ENCODE measurements around the gene RHBDD1. TPM values are rescaled to one million over a fixed set of nuclear protein-coding genes. Genes with fewer than 3 reads are reported as not detected.

RHBDD1 gene
- total RNA-seq, 1 donor from 2014 or later, result 29.9 TPM

DNA sequence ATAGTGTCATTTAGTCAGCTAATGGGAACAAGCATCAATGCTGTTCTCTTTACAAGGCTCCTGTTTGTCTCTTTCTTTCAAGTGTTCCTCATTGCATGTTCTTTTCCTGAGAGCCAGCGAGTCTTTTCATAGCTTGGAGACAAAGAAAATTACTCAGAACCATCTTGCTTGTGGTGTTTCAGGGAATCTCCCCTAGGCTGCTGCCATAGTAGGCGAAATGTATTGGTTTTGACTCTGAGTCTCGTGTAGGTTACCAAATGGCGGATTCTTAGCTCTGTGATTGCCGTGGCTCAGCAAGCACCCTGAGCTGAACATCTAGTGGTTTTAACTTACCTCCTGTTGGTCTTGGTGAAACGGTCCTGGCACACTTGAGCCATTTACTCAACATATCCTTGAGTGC lies 68.7 kb downstream of the RHBDD1 start:
- no peaks in the 10 kb centered on the region for H3K27me3 Mint-ChIP-seq (ENCODE audit: unreplicated experiment)
- DNase-seq, result no peak
- TF ChIP-seq, protein P1, sequence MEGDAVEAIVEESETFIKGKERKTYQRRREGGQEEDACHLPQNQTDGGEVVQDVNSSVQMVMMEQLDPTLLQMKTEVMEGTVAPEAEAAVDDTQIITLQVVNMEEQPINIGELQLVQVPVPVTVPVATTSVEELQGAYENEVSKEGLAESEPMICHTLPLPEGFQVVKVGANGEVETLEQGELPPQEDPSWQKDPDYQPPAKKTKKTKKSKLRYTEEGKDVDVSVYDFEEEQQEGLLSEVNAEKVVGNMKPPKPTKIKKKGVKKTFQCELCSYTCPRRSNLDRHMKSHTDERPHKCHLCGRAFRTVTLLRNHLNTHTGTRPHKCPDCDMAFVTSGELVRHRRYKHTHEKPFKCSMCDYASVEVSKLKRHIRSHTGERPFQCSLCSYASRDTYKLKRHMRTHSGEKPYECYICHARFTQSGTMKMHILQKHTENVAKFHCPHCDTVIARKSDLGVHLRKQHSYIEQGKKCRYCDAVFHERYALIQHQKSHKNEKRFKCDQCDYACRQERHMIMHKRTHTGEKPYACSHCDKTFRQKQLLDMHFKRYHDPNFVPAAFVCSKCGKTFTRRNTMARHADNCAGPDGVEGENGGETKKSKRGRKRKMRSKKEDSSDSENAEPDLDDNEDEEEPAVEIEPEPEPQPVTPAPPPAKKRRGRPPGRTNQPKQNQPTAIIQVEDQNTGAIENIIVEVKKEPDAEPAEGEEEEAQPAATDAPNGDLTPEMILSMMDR (IDR thresholded peaks at IDR 0.05; ENCODE audit: partially characterized antibody, unreplicated experiment), result no peak
- H3K9me3 Mint-ChIP-seq (ENCODE audit: unreplicated experiment), result peaks cover 2% of the 10 kb centered on the region
- H3K27ac Mint-ChIP-seq (ENCODE audit: unreplicated experiment), result no peak overlapping the region
- no peaks in the 10 kb centered on the region for H3K4me1 Mint-ChIP-seq (ENCODE audit: low read depth, unreplicated experiment)
- no peaks in the 10 kb centered on the region for H3K36me3 Mint-ChIP-seq (ENCODE audit: unreplicated experiment)
- H3K4me3 Mint-ChIP-seq (ENCODE audit: unreplicated experiment), result no peak overlapping the region

DNA sequence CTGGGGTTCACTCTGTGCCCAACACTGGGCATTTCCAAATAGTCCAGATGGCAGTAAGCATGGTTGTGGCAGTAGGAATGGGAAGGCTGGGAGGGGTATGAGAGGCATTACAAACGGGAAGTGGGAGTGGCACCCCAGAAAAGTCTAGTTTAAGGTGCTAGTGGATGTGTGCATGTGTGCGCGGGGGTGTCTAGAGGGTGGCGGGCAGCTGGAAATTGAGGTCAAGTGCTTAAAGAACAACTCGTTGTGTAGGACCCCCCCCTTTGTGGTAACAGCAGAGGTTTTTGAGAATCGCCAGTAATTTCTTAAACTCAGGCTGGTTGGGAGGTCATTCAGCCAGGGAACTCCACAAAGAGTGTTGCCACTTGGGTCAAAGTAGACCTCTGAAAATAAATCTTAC lies 69.9 kb downstream of the RHBDD1 start:
- TF ChIP-seq, protein P1 (IDR thresholded peaks at IDR 0.05; ENCODE audit: partially characterized antibody, unreplicated experiment), result no peak
- H3K36me3 Mint-ChIP-seq (ENCODE audit: unreplicated experiment), result no peaks in the 10 kb centered on the region
- H3K4me3 Mint-ChIP-seq (ENCODE audit: unreplicated experiment), result no peak overlapping the region
- H3K4me1 Mint-ChIP-seq (ENCODE audit: low read depth, unreplicated experiment), result no peaks in the 10 kb centered on the region
- peaks cover 2% of the 10 kb centered on the region for H3K9me3 Mint-ChIP-seq (ENCODE audit: unreplicated experiment)
- no peak overlapping the region for H3K27ac Mint-ChIP-seq (ENCODE audit: unreplicated experiment)
- DNase-seq, result no peak
- no peaks in the 10 kb centered on the region for H3K27me3 Mint-ChIP-seq (ENCODE audit: unreplicated experiment)

GRCh38 chr2:226906163-226906693 lies 70.4 kb downstream of the RHBDD1 start:
- no peak overlapping the region for H3K27ac Mint-ChIP-seq (ENCODE audit: unreplicated experiment)
- peaks cover 2% of the 10 kb centered on the region for H3K9me3 Mint-ChIP-seq (ENCODE audit: unreplicated experiment)
- no peak for DNase-seq
- H3K27me3 Mint-ChIP-seq (ENCODE audit: unreplicated experiment), result no peaks in the 10 kb centered on the region
- no peaks in the 10 kb centered on the region for H3K36me3 Mint-ChIP-seq (ENCODE audit: unreplicated experiment)
- H3K4me1 Mint-ChIP-seq (ENCODE audit: low read depth, unreplicated experiment), result no peaks in the 10 kb centered on the region
- H3K4me3 Mint-ChIP-seq (ENCODE audit: unreplicated experiment), result no peak overlapping the region
- TF ChIP-seq, protein P1 (IDR thresholded peaks at IDR 0.05; ENCODE audit: partially characterized antibody, unreplicated experiment), result no peak

DNA sequence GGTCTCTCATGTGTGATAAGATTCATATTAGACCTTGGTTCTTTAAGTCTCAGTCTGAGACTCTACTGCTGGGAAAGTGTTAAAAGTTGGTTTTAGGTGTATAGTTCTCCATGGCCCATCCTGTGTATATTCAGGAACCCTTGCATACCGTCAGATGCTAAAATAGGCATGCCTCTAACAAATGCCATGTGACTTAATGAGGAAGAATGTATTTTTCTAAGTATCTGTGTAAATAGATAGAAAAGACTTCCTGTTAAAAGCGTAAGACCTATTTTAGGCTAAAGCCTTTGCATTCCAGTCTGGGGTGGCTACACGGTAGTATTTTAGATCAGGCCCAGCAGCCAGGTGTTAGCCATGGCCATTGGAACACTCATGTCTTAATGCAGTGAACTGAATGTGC lies 73.3 kb downstream of the RHBDD1 start:
- no peaks in the 10 kb centered on the region for H3K9me3 Mint-ChIP-seq (ENCODE audit: unreplicated experiment)
- no peak for DNase-seq
- no peaks in the 10 kb centered on the region for H3K27me3 Mint-ChIP-seq (ENCODE audit: unreplicated experiment)
- H3K4me1 Mint-ChIP-seq (ENCODE audit: low read depth, unreplicated experiment), result no peaks in the 10 kb centered on the region
- no peak overlapping the region for H3K27ac Mint-ChIP-seq (ENCODE audit: unreplicated experiment)
- no peaks in the 10 kb centered on the region for H3K36me3 Mint-ChIP-seq (ENCODE audit: unreplicated experiment)
- no peak overlapping the region for H3K4me3 Mint-ChIP-seq (ENCODE audit: unreplicated experiment)
- TF ChIP-seq, protein P1 (IDR thresholded peaks at IDR 0.05; ENCODE audit: partially characterized antibody, unreplicated experiment), result no peak

- Mint-ChIP-seq H3K9me3 (ENCODE audit: unreplicated experiment) (no peaks in the 10 kb centered on the region), H3K4me1 (ENCODE audit: low read depth, unreplicated experiment) (no peaks in the 10 kb centered on the region), H3K27me3 (ENCODE audit: unreplicated experiment) (no peaks in the 10 kb centered on the region), H3K36me3 (ENCODE audit: unreplicated experiment) (no peaks in the 10 kb centered on the region), H3K4me3 (ENCODE audit: unreplicated experiment) (no peak overlapping the region), H3K27ac (ENCODE audit: unreplicated experiment) (no peak overlapping the region)
- TF ChIP-seq, protein P1 (IDR thresholded peaks at IDR 0.05; ENCODE audit: partially characterized antibody, unreplicated experiment), result no peak
- DNase-seq, result no peak
Observed at GRCh38 chr2:226909836-226910235, 74.0 kb downstream of the RHBDD1 start.

Data from glutamatergic neuron (in vitro differentiated cells).